AG09319 (cell line): ENCODE results near the gene LRSAM1.

Experiments used
- DNase-seq: peaks from one replicate; pipeline ENCODE4 v3.0.0-alpha.2; 2010; ENCODE audit warnings: low read depth; ENCODE audit errors: extremely low read depth
- CTCF ChIP-seq: IDR thresholded peaks from 2 replicates; pipeline ENCODE4 v1.5.1; 2011; ENCODE audit warnings: low read depth, mild to moderate bottlenecking, inconsistent platforms, low read length, moderate library complexity

The LRSAM1 gene

GRCh38 chr9:127534250-127534906 is 83.1 kb downstream of the LRSAM1 start:
- no peak for TF ChIP-seq CTCF

GRCh38 chr9:127534931-127535330 is 83.6 kb downstream of the LRSAM1 start:
- no peak for TF ChIP-seq CTCF
- DNase-seq: no peak

More at GRCh38 chr9:127534250-127534906, 83.1 kb downstream of the LRSAM1 start:
- DNase-seq: no peak

- no peak for TF ChIP-seq CTCF
- no peak for DNase-seq
These were observed 84.1 kb downstream of the LRSAM1 start for GRCh38 chr9:127535396-127535795.

GRCh38 chr9:127535834-127536233 is 84.5 kb downstream of the LRSAM1 start:
- TF ChIP-seq CTCF: no peak
- DNase-seq: no peak

- no peak for TF ChIP-seq CTCF
- DNase-seq: no peak
These were observed 85.2 kb downstream of the LRSAM1 start for GRCh38 chr9:127536499-127536898.

- TF ChIP-seq CTCF: no peak
- no peak for DNase-seq
These were observed 85.7 kb downstream of the LRSAM1 start for GRCh38 chr9:127537014-127537413.

- peak; percentile 26 for TF ChIP-seq CTCF
These were observed 86.5 kb downstream of the LRSAM1 start for GRCh38 chr9:127537792-127538191.

More at GRCh38 chr9:127537792-127538191, 86.5 kb downstream of the LRSAM1 start:
- DNase-seq: no peak
